ENCODE measurements around the gene TRIP6. TPM values are rescaled to one million over a fixed set of nuclear protein-coding genes. Genes with fewer than 3 reads are reported as not detected.

TRIP6 gene
- total RNA-seq: 62.6 TPM

DNA sequence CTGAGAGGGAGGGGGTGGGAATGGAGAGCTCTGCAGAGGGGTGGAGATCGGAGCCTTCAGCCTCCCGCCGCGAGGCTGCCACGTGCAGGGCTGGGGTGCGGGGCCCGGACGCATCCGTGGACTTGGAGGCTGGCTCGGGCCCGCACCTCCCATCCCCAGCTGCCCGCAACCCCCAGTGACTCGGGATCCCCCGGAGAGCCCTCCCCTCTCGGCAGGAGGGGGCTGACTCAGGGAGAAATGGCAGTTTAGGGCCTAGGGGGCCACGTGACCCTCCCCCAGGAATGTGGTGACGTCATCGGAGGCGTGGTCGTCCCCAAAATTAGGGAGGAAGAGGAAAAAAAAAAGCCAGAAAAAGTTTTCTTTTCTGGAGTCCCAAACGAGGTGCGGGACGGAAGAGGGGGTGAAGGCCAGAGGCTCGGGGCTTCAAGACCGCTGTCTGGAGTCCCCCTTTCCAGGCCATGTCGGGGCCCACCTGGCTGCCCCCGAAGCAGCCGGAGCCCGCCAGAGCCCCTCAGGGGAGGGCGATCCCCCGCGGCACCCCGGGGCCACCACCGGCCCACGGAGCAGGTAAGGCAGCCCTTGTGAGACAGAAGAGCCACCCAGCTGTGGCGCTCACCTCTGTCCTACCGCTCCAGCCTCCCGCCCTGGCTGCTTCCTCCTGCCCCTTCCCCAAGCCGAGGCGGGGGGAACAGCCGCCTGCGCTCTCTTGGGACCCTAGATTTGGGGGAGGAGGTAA, at the start of gene TRIP6:
TSS of gene TRIP6 (plus strand) at position 348 of the 736 bp plus-strand sequence. CDS start at position 459, 111 bp downstream.
- DNase-seq (ENCODE audit: low spot score) (peak; percentile 99), ATAC-seq (peak; percentile 90)
- intact Hi-C loops (cut with DNase I): no loop called here

- intact Hi-C loops (cut with DNase I): no loop called here
- DNase-seq (ENCODE audit: low spot score) (no peak), ATAC-seq (no peak)
These were observed 48.8 kb upstream of the TRIP6 start for GRCh38 chr7:100818366-100818765.

GRCh38 chr7:100818825-100819224, 48.4 kb upstream of the TRIP6 start:
- ATAC-seq: no peak
- DNase-seq (ENCODE audit: low spot score): no peak
- intact Hi-C loops (cut with DNase I): no loop called here

DNA sequence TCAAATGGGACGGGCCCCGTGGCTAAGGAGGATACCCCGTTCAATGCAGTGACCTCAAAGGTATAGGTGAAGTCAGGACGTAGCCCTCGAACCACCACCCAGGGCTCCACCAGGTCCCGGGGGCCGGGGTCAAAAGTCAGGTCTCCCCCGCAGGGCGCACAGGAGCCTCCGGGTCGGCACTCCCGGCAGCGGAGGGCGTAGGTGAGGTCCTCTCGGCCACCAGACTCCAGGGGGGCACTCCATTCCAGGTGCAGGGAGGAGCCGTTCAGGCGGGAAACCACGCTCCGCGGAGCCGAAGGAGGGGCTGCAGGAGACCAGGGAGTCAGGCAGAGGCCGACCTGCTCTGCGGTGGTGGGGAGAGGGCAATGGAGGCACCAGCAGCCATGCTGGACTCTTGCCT, 47.6 kb upstream of the TRIP6 start:
- intact Hi-C loops (cut with DNase I): no loop called here
- no peak for ATAC-seq
- DNase-seq (ENCODE audit: low spot score): no peak

GRCh38 chr7:100822236-100823139, 44.7 kb upstream of the TRIP6 start:
- DNase-seq (ENCODE audit: low spot score): no peak
- intact Hi-C loops (cut with DNase I): no loop called here
- no peak for ATAC-seq

DNA sequence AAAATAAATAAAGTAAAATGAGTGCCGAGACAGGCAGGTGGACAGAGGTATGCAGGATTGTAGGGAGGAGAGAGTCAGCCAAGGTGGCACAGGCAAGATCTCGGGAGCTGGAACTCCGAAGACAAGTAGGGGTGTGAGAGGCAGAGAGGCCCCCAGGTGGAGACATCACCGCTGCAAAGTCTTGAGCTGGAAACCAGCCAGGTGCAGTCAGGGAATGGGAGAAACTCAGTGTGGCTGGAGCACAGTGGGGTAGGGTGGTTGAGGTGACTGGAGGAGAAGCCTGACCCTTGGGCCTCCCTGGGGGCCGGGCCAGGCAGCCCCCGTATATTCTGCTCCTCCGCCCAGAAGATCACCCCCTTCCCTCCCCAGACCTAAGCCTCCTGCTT, 44.1 kb upstream of the TRIP6 start:
- ATAC-seq: no peak
- intact Hi-C loops (cut with DNase I): no loop called here
- no peak for DNase-seq (ENCODE audit: low spot score)

GRCh38 chr7:100823534-100823933, 43.7 kb upstream of the TRIP6 start:
- ATAC-seq: no peak
- intact Hi-C loops (cut with DNase I): no loop called here

DNA sequence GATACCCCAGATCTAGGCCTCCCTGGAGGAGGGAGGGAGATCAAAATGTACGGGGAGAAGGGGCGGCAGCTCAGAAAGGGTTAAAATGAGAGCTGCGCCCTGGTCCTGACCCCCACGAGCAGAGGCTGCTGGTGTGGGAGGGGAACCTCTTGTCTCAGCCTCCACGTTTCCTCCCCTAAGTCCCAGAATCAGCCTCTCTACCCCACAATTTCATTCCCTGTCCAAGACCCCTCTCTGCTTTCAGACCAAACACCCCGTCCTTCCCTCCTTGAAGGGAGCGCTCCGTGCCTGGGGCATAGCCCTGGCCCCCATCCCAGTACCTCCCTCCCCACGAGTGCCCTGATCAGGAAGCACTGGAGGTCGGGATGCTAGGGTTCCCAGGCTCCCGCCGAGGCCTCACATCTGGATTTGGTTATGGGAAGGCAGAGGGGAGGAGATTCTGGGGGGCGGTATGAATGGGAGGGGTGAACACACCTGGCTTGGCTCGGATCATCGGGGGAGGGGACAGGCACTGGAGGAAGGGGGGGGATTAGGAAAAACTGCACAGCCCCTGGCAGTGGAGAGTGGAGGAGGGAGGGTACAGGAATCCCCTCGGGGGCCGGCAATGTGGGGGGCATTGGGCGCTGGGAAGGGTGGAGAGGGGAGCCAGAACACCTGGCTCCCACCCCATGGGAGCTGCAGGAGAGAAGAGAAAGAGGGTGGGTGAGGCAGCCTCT, 42.5 kb upstream of the TRIP6 start:
- intact Hi-C loops (cut with DNase I): no loop called here
- ATAC-seq (no peak), DNase-seq (ENCODE audit: low spot score) (no peak)

More at GRCh38 chr7:100823534-100823933, 43.7 kb upstream of the TRIP6 start:
- DNase-seq (ENCODE audit: low spot score): no peak

- intact Hi-C loops (cut with DNase I): no loop called here
- DNase-seq (ENCODE audit: low spot score) (no peak), ATAC-seq (peak; percentile 41)
These were observed 41.9 kb upstream of the TRIP6 start for GRCh38 chr7:100825215-100825671.

- ATAC-seq: no peak
- DNase-seq (ENCODE audit: low spot score): no peak
- intact Hi-C loops (cut with DNase I): no loop called here
These were observed 41.3 kb upstream of the TRIP6 start for GRCh38 chr7:100825751-100826513.

GRCh38 chr7:100826514-100827329, 40.5 kb upstream of the TRIP6 start:
- ATAC-seq: no peak
- intact Hi-C loops (cut with DNase I): no loop called here
- no peak for DNase-seq (ENCODE audit: low spot score)

DNA sequence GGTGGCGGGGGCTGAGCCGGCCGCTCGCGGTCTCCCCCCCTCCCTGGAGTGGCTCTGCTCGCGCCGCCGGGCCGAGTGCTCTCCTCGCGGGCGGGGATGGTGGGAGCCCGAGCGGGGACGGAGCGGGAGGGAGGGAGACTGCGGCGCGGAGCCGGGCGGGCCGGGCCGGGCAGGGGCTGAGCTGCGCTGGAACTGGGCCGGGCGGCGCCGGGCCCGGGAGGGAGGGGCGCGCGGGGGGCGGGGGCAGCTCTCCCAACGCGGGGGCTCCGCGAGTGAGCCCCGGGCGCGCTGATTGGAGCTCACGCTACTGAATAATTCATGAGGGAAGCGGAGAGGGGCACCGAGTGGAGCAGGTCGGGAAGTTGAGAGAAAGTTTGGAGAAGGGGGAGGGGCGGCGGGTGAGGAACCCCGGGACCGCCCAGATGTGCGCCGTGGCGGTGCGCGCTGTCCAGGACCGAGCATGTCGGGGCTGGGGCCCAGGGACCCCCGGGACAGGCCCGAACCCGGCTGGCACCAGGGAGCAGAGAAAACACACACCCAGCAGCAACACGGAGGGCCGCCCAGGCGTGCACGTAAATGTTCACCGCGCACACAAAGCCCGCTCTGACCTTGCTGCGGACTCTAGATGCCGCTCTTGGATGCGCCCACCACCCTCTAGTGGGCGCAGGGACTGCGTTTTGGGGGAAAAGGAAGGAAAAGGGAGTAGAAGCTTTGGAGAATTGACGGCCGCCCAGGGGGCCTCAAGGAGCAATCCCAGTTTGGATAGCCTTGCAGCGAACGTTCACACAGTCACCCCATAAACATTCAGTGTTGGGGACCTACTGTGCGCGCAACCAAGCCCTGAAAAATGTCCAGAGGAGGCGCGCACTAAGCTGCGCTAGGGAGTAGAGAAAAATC, 39.6 kb upstream of the TRIP6 start, which contains the start of gene EPHB4:
TSS of gene EPHB4 (minus strand) at position 194 of the 897 bp plus-strand sequence. CDS start 493 bp downstream, outside the sequence.
- peak; percentile 77 for ATAC-seq
- intact Hi-C loops (cut with DNase I): no loop called here
- peak; percentile 86 for DNase-seq (ENCODE audit: low spot score)

DNA sequence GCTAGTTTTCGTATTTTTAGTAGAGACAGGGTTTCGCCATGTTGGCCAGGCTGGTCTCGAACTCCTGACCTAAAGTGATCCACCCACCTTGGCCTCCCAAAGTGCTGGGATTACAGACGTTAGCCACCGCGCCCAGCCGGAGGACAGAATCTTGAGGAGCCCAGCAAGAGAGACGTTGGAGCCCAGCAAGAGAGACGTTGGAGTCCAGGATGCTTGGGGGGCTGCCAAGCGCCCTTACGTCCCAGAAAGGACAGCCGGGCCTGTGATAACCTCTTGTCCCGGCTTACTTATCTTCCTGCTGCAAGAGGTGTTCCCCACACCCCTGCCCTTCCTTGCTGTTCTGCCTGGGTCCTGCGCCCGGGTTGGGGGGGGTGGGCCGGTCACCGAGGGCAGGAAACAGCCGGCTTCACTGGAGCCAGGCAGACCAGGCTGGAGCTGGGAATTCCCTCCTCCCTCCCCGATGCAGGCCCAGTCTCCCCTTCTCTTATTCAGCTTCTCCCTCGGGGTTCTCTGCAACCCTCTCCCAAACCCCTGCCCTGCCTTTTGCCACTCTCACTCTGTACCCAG, 38.0 kb upstream of the TRIP6 start:
- no peak for ATAC-seq
- intact Hi-C loops (cut with DNase I): no loop called here
- no peak for DNase-seq (ENCODE audit: low spot score)

- DNase-seq (ENCODE audit: low spot score): no peak
- intact Hi-C loops (cut with DNase I): no loop called here
- no peak for ATAC-seq
These were observed 36.8 kb upstream of the TRIP6 start for GRCh38 chr7:100830396-100830795.

GRCh38 chr7:100832281-100832633, 34.9 kb upstream of the TRIP6 start:
- ATAC-seq (no peak), DNase-seq (ENCODE audit: low spot score) (no peak)
- intact Hi-C loops (cut with DNase I): no loop called here

DNA sequence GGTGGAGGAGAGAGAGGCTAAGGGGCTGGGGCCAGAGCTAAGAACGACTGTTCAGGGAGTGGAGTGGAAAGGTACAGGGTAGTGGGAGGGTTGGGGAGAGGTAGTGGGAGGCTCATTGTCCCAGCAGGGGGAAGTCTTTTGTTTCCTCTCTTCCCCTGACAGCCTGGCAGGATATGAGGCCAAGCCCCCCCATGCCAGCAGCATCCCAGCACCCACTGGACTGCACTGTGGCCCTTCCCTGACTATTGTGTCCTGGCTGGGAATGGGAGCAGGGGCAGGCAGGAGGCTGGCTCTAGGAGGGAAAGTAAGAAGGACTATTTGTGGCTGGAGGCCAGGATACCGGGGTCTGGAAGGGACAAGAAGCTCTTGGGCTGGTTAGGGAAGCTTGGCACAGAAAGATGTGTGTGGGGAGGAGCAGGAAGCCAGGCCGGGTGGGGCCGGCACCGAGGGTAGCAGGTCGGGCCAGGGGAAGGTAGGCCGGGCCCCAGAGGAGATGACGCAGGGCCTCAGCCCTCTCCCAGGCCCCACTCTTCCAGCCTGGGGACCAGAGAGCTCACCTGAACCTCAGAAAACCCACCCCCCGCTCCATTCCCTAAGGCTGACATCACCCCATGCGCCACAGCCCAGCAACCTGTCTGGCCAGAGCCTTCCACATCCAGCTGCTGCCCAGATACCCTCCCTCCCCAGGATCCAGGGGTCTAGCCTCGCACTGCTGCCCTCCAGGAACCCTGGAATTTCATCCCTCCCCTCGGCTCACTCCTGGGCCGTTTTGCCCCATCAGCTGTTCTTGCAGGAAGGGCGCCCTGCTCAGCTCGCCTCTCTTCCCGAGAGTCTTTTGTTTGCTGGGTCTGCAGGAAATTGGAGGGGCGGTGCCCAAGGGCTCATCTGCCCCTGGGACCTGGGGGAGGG, 31.0 kb upstream of the TRIP6 start:
- no peak for DNase-seq (ENCODE audit: low spot score)
- intact Hi-C loops (cut with DNase I): no loop called here
- ATAC-seq: peak; percentile 54
